GM23338 (cell line): ENCODE measurements around the gene GRIN3A. TPM values are rescaled to one million over a fixed set of nuclear protein-coding genes. Genes with fewer than 3 reads are reported as not detected.

Source experiments
- ATAC-seq: fragments of 200-7000 bp; cut with Tn5 transposase; 3 replicates; pipeline ENCODE4 v1.9.1; 2020
- DNase-seq: peaks from one replicate; pipeline ENCODE4 v3.0.0-alpha.2; 2015; ENCODE audit warnings: low spot score
- H2AFZ ChIP-seq: fragments of 200-600 bp; sonication (generic); 2 replicates; pipeline ENCODE4 v1.8.0; 2016; ENCODE audit warnings: antibody characterized with exemption, mild to moderate bottlenecking, moderate library complexity
- H3F3A ChIP-seq: fragments of 200-600 bp; sonication (generic); replicated peaks from 2 replicates; pipeline ENCODE4 v1.8.0; 2017; ENCODE audit warnings: antibody characterized with exemption, mixed run types, low read depth
- H3K27ac ChIP-seq: fragments of 200-600 bp; sonication (generic); 2 replicates; pipeline ENCODE4 v1.6.1; 2016; ENCODE audit warnings: low read depth
- H3K27me3 ChIP-seq: fragments of 200-600 bp; sonication (generic); 2 replicates; pipeline ENCODE4 v1.8.0; 2016; ENCODE audit warnings: mild to moderate bottlenecking, mixed run types, moderate library complexity; ENCODE audit not compliant: insufficient read depth
- H3K36me3 ChIP-seq: fragments of 200-600 bp; sonication (generic); 2 replicates; pipeline ENCODE4 v1.8.0; 2016; ENCODE audit warnings: mild to moderate bottlenecking; ENCODE audit not compliant: insufficient read depth
- H3K4me1 ChIP-seq: fragments of 200-600 bp; sonication (generic); 2 replicates; pipeline ENCODE4 v1.8.0; 2016; ENCODE audit warnings: mild to moderate bottlenecking, moderate library complexity; ENCODE audit not compliant: insufficient read depth
- H3K4me2 ChIP-seq: fragments of 200-600 bp; sonication (generic); 2 replicates; pipeline ENCODE4 v1.7.1; 2017; ENCODE audit warnings: mixed run types
- H3K4me3 ChIP-seq: fragments of 200-600 bp; sonication (generic); 2 replicates; pipeline ENCODE4 v1.6.1; 2016; ENCODE audit warnings: mixed run types
- H3K79me2 ChIP-seq: fragments of 200-600 bp; sonication (generic); replicated peaks from 2 replicates; pipeline ENCODE4 v1.8.0; 2017; ENCODE audit warnings: mild to moderate bottlenecking; ENCODE audit not compliant: insufficient read depth
- H3K9me2 ChIP-seq: fragments of 200-600 bp; sonication (generic); 2 replicates; pipeline ENCODE4 v1.8.0; 2017; ENCODE audit not compliant: insufficient read depth
- H4K20me1 ChIP-seq: fragments of 200-600 bp; sonication (generic); replicated peaks from 2 replicates; pipeline ENCODE4 v1.8.0; 2017; ENCODE audit warnings: mild to moderate bottlenecking; ENCODE audit not compliant: insufficient read depth
- H3K27ac Mint-ChIP-seq: 2 replicates; pipeline ENCODE4 v1.8.0; 2020; ENCODE audit warnings: inconsistent platforms, mild to moderate bottlenecking, moderate library complexity, mixed read lengths
- H3K27me3 Mint-ChIP-seq: 3 replicates; pipeline ENCODE4 v1.8.0; 2022; ENCODE audit warnings: low read depth, mild to moderate bottlenecking, moderate library complexity, mixed read lengths, inconsistent platforms; ENCODE audit not compliant: insufficient read depth, poor library complexity
- H3K36me3 Mint-ChIP-seq: 3 replicates; pipeline ENCODE4 v1.8.0; 2021; ENCODE audit warnings: low read depth, mild to moderate bottlenecking, inconsistent platforms, moderate library complexity, mixed read lengths
- H3K4me1 Mint-ChIP-seq: 3 replicates; pipeline ENCODE4 v1.8.0; 2020; ENCODE audit warnings: mild to moderate bottlenecking, inconsistent platforms, mixed read lengths
- H3K4me3 Mint-ChIP-seq: 3 replicates; pipeline ENCODE4 v1.8.0; 2021; ENCODE audit warnings: moderate library complexity, mild to moderate bottlenecking, inconsistent platforms, mixed read lengths
- H3K9me3 Mint-ChIP-seq: 3 replicates; pipeline ENCODE4 v1.8.0; 2020; ENCODE audit warnings: moderate library complexity, mild to moderate bottlenecking, inconsistent platforms, mixed read lengths
- JUNB ChIP-seq: IDR thresholded peaks from one replicate; pipeline ENCODE4 v1.6.1; 2016; ENCODE audit warnings: antibody characterized with exemption; ENCODE audit not compliant: unreplicated experiment
- ZNF462 ChIP-seq: fragments of 250-450 bp; sonication (Bioruptor Pico); IDR thresholded peaks from 2 replicates; pipeline ENCODE4 v1.5.0; 2020; ENCODE audit warnings: mild to moderate bottlenecking, moderate library complexity
- polyA plus RNA-seq: library from polyadenylated mRNA; unstranded; fragments of >200 nt; fragmentation: Nextera tagmentation; extraction: Ambion mirVana; gene quantifications from 2 replicates; pipeline ENCODE4 v1.2.1, GENCODE V29; 2016
- total RNA-seq: library from RNA; depleted of rRNA; stranded (reverse); fragments of >200 nt; shearing (Covaris generic); gene quantifications from 2 replicates; pipeline ENCODE4 v1.2.3, GENCODE V29; 2014
- TF ChIP-seq, protein P1 (sequence below), 2 experiments: fragments of 200-600 bp in 1 of 2; sonication (generic) in 1 of 2; conservative IDR thresholded peaks; 2 replicates each; pipeline versions ENCODE4 v1.5.1 to v1.6.1; 2016 to 2017; ENCODE audit warnings: antibody characterized with exemption in 2 of 2, low read depth in 2 of 2, mild to moderate bottlenecking in 2 of 2, moderate library complexity in 1 of 2

Gene GRIN3A
- total and polyA plus RNA-seq, 2 experiments from 2014 or later, result 0.03 to 0.05 TPM

- H3F3A ChIP-seq, result no peaks in the 10 kb centered on the region
- no peak overlapping the region for H3K27ac ChIP-seq
- Mint-ChIP-seq H3K9me3 (no peaks in the 10 kb centered on the region), H3K36me3 (no peaks in the 10 kb centered on the region), H3K4me1 (no peaks in the 10 kb centered on the region), H3K27me3 (no peaks in the 10 kb centered on the region), H3K4me3 (no peak overlapping the region), H3K27ac (no peak overlapping the region)
- no peaks in the 10 kb centered on the region for H3K9me2 ChIP-seq
- no peaks in the 10 kb centered on the region for H3K79me2 ChIP-seq
- ATAC-seq (no peak), DNase-seq (no peak)
- H3K4me3 ChIP-seq, result no peak overlapping the region
- H3K4me2 ChIP-seq, result no peak overlapping the region
- no peak for TF ChIP-seq ZNF462
- TF ChIP-seq, protein P1, sequence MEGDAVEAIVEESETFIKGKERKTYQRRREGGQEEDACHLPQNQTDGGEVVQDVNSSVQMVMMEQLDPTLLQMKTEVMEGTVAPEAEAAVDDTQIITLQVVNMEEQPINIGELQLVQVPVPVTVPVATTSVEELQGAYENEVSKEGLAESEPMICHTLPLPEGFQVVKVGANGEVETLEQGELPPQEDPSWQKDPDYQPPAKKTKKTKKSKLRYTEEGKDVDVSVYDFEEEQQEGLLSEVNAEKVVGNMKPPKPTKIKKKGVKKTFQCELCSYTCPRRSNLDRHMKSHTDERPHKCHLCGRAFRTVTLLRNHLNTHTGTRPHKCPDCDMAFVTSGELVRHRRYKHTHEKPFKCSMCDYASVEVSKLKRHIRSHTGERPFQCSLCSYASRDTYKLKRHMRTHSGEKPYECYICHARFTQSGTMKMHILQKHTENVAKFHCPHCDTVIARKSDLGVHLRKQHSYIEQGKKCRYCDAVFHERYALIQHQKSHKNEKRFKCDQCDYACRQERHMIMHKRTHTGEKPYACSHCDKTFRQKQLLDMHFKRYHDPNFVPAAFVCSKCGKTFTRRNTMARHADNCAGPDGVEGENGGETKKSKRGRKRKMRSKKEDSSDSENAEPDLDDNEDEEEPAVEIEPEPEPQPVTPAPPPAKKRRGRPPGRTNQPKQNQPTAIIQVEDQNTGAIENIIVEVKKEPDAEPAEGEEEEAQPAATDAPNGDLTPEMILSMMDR (conservative IDR thresholded peaks at IDR 0.05; ENCODE audit: low read depth in 2 of 2), result no peak
- TF ChIP-seq JUNB, result no peak
- no peaks in the 10 kb centered on the region for H3K36me3 ChIP-seq
- H2AFZ ChIP-seq, result no peak overlapping the region
- no peaks in the 10 kb centered on the region for H3K4me1 ChIP-seq
- no peaks in the 10 kb centered on the region for H4K20me1 ChIP-seq
- no peaks in the 10 kb centered on the region for H3K27me3 ChIP-seq
Measured at GRCh38 chr9:101634741-101635409, 103.6 kb downstream of the GRIN3A start.
